Lung (tissue), 12 donors: Measurements from ENCODE around the gene CHL1. TPM values are rescaled to one million over a fixed set of nuclear protein-coding genes. Genes with fewer than 3 reads are reported as not detected.

Experiments used
- ATAC-seq: fragments of 200-7000 bp; cut with Tn5 transposase; one replicate; pipeline ENCODE4 v1.9.1; 2020; ENCODE audit warnings: moderate number of reproducible peaks; ENCODE audit not compliant: insufficient read depth, low FRiP score
- DNase-seq, 3 donors: peaks; one replicate each; pipeline ENCODE4 v3.0.0-alpha.2; 2013 to 2017
- H3K27ac ChIP-seq, 2 donors: one replicate each; pipeline ENCODE4 v1.5.1; 2013; ENCODE audit warnings: mild to moderate bottlenecking in 2 of 2, moderate library complexity in 2 of 2, control low read depth in 1 of 2, inconsistent platforms in 1 of 2, low read depth in 1 of 2, low read length in 1 of 2
- H3K27me3 ChIP-seq, 3 donors: one replicate each; pipeline ENCODE4 v1.5.1; 2013; ENCODE audit warnings: low read length in 2 of 3; ENCODE audit not compliant: control insufficient read depth in 3 of 3, insufficient read depth in 3 of 3
- H3K36me3 ChIP-seq, 4 donors: one replicate each; pipeline ENCODE4 v1.5.1; 2013; ENCODE audit warnings: low read length in 4 of 4, mild to moderate bottlenecking in 1 of 4, moderate library complexity in 1 of 4; ENCODE audit not compliant: control insufficient read depth in 4 of 4, insufficient read depth in 4 of 4
- H3K4me1 ChIP-seq, 5 donors: one replicate each; pipeline ENCODE4 v1.5.1; 2013; ENCODE audit warnings: low read length in 5 of 5, mild to moderate bottlenecking in 2 of 5, moderate library complexity in 1 of 5; ENCODE audit not compliant: control insufficient read depth in 5 of 5, insufficient read depth in 5 of 5
- H3K4me3 ChIP-seq: one replicate; pipeline ENCODE4 v1.5.1; 2013; ENCODE audit warnings: mild to moderate bottlenecking, control low read depth, moderate library complexity
- H3K9ac ChIP-seq, 2 donors: one replicate each; pipeline ENCODE4 v1.5.1; 2013; ENCODE audit warnings: low read length in 2 of 2, control low read depth in 1 of 2; ENCODE audit not compliant: insufficient read depth in 1 of 2
- H3K9me3 ChIP-seq, 4 donors: one replicate each; pipeline ENCODE4 v1.5.1; 2013; ENCODE audit warnings: low read length in 3 of 4, mild to moderate bottlenecking in 1 of 4, moderate library complexity in 1 of 4; ENCODE audit not compliant: control insufficient read depth in 4 of 4, insufficient read depth in 3 of 4
- WGBS, 2 donors: extraction: QIAGEN DNeasy Blood & Tissue Kit; methylation state at CpG; one replicate each; pipeline ENCODE4 v1.1.7; 2013; 5-methylcytosine and 5-hydroxymethylcytosine counted together
- polyA plus RNA-seq, 2 donors: library from polyadenylated mRNA; stranded (reverse); fragments of 200-250 nt; gene quantifications; one replicate each; pipeline ENCODE4 v1.2.1, GENCODE V29; 2013
- total RNA-seq, 2 donors: library from RNA; depleted of rRNA in 1 of 2; stranded (reverse); fragments of >200 nt in 1 of 2; gene quantifications; one replicate each; pipeline ENCODE4 v1.2.1, GENCODE V29; 2014 to 2021
- TF ChIP-seq, protein P1 (sequence below): IDR thresholded peaks from 2 replicates; pipeline ENCODE4 v1.5.1; 2012; ENCODE audit warnings: mild to moderate bottlenecking; ENCODE audit errors: control extremely low read depth, extremely low read depth
- donor health status: control.
- donor health status: control.
- donor health status: Bipolar disorder and iron deficiency.
- donor health status: healthy.
- donor health status: DM: yes; HTN: yes; CAD: no.

The CHL1 gene
- total and polyA plus RNA-seq, 4 donors, result 1.1 to 11.5 (median 8.1) TPM

- no peaks in the 10 kb centered on the region for H3K36me3 ChIP-seq
- H3K27ac ChIP-seq, result no peak overlapping the region
- TF ChIP-seq, protein P1, sequence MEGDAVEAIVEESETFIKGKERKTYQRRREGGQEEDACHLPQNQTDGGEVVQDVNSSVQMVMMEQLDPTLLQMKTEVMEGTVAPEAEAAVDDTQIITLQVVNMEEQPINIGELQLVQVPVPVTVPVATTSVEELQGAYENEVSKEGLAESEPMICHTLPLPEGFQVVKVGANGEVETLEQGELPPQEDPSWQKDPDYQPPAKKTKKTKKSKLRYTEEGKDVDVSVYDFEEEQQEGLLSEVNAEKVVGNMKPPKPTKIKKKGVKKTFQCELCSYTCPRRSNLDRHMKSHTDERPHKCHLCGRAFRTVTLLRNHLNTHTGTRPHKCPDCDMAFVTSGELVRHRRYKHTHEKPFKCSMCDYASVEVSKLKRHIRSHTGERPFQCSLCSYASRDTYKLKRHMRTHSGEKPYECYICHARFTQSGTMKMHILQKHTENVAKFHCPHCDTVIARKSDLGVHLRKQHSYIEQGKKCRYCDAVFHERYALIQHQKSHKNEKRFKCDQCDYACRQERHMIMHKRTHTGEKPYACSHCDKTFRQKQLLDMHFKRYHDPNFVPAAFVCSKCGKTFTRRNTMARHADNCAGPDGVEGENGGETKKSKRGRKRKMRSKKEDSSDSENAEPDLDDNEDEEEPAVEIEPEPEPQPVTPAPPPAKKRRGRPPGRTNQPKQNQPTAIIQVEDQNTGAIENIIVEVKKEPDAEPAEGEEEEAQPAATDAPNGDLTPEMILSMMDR, result no peak
- ATAC-seq, result no peak
- H3K9ac ChIP-seq, result no peak overlapping the region
- DNase-seq, result no peak
- no peaks in the 10 kb centered on the region for H3K27me3 ChIP-seq
- H3K4me1 ChIP-seq, result no peaks in the 10 kb centered on the region
- no peaks in the 10 kb centered on the region for H3K9me3 ChIP-seq
- no peak overlapping the region for H3K4me3 ChIP-seq
Measured at GRCh38 chr3:166071-166470, 30.5 kb upstream of the CHL1 start.

DNA sequence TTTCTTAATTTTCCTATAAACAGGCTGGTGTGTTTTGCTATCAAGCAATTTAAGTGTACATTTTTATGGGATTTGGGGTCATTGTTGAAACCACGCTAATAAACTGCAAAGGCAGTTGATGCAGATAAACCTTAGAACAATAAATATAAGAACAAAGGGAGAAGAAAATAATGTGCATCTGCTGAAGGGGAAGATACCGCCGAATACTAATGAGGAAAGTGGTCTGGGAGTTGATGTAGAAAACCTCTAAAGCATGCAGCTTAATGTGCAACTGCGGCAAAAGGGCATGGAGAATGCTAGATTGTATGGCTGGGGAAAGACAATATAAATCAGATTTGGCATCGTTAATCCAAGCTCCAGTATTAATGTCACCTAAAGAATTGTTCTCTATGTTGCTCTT lies 29.8 kb upstream of the CHL1 start:
- DNase-seq (no peak), ATAC-seq (no peak)
- TF ChIP-seq, protein P1, result no peak
- H3K36me3 ChIP-seq, result no peaks in the 10 kb centered on the region
- H3K9me3 ChIP-seq, result no peaks in the 10 kb centered on the region
- 89 to 93% methylated on average over 5 of the region's 5 CpGs for WGBS, 2 donors
- H3K4me1 ChIP-seq, result no peaks in the 10 kb centered on the region
- no peak overlapping the region for H3K27ac ChIP-seq
- no peak overlapping the region for H3K4me3 ChIP-seq
- H3K9ac ChIP-seq, result no peak overlapping the region
- H3K27me3 ChIP-seq, result no peaks in the 10 kb centered on the region

- ATAC-seq (no peak), DNase-seq (peak in 1 of 3 donors; percentile 7)
- Histone ChIP-seq H3K36me3 (no peaks in the 10 kb centered on the region), H3K9me3 (no peaks in the 10 kb centered on the region), H3K4me3 (no peak overlapping the region), H3K4me1 (no peaks in the 10 kb centered on the region), H3K9ac (no peak overlapping the region), H3K27me3 (no peaks in the 10 kb centered on the region), H3K27ac (no peak overlapping the region)
- TF ChIP-seq, protein P1, result no peak
- 47 to 78% methylated on average over 1 of the region's 1 CpG for WGBS, 2 donors
Measured at GRCh38 chr3:173886-174285, 22.7 kb upstream of the CHL1 start.

- TF ChIP-seq, protein P1, result no peak
- H3K4me1 ChIP-seq, result no peaks in the 10 kb centered on the region
- no peaks in the 10 kb centered on the region for H3K36me3 ChIP-seq
- H3K27ac ChIP-seq, result no peak overlapping the region
- WGBS, 2 donors, result 71 to 81% methylated on average over 3 of the region's 3 CpGs
- DNase-seq (no peak), ATAC-seq (no peak)
- no peak overlapping the region for H3K4me3 ChIP-seq
- H3K9me3 ChIP-seq, result no peaks in the 10 kb centered on the region
- no peak overlapping the region for H3K9ac ChIP-seq
- H3K27me3 ChIP-seq, result peaks cover 0 to 2% (median 0%) of the 10 kb centered on the region in 3 donors
Measured at GRCh38 chr3:184976-185375, 11.6 kb upstream of the CHL1 start.
